GM21367 (cell line): Measurements from ENCODE around the gene DIO2.

ENCODE experiments used
- ATAC-seq: cut with Tn5 transposase; IDR thresholded peaks from one replicate; pipeline ENCODE4 v1.9.1; 2021; ENCODE audit not compliant: unreplicated experiment

Gene DIO2

DNA sequence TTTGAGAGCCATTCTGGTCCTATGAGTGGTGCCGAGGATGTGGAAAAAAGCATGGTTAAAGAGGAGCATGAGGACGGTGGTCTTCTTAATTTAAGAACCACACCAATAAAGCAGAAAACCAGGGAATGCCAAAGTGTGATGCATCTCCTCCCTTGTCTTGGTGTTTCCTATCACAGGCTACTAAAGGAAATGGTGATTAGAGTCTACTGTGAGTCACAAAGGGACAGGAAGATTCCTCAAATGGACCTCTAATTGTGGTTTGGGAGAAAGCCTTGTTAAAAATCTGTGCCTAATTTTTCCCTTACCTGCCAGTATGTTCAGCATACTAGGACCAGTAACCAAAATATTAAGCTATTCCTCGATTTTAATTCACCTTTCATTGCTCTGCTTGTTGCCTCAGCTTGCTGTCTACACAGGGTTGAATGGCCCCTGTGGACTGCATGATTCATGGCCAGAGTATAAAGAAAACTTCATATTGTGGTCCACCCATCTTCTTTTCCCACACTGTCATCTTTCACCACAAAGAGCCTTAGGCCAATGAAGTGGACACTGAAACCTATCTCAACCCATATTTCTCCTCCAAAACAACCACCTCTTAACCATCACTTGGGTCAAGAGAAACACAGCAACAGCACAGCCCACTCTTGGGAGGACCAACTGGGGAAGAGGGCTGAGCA, 38.8 kb downstream of the DIO2 start:
- ATAC-seq = no peak

DNA sequence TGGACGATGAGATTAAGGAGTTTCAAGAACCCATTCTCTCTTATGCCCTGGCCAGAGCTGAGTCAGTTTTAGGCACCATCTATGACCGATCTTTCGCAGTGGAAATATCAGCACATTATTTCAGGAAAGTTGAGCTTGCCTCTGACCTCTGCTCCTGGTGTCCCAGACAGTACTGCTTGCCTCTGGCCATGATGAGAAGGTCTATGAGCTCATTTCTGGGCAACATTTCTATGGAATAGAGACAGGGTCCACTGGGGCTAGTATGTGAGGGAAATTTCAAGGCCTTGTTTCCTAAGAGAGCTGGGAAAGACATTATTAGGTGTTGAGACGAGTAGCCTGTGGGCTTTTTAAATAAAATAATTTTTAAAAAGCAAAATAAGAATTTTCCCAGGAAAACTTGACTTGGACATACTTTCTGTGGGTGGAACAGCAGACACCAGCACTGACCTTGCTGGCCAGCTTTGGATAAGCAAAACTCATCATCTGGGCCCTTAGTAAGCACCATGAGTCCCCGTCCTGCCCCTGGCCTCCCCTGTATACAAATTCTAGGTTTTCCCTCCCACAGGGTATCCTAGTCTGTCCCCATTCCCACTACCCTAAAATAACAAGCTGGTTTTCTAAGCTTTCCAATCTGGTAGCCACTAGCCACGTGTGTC, 43.4 kb downstream of the DIO2 start:
- ATAC-seq = no peak

DNA sequence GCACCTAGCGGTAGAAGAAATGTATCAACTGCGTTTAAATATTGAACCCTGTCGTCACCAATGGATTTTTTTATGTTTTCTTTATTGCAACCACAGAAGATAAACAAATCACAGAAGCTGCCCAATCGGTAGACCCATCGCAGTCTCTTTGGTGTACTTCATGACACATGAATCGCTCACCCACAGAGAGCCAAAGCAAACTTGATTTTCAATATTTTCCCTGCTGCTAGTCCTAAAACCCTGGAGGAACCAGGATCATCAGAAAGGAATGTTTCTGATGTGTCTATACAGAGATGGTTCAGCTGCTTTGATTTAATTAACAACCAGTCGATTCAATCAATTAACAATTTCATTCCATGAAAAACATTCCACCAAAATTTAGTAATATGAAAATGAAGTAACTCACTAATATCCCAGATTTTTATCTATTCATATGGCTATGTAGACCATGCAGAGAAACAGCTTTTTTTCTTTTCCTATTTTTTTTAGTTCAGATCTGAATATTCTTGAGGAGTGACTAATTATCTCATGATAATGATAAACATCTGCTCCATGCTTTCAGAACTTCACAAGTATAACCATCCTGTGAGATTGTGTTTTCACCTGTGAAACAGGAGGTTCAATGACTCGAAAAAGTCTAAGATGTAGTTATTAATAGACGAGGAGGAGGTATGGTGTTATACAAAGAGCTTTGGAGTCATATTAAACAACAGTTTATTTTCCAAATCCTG, 46.1 kb downstream of the DIO2 start:
- no peak for ATAC-seq

DNA sequence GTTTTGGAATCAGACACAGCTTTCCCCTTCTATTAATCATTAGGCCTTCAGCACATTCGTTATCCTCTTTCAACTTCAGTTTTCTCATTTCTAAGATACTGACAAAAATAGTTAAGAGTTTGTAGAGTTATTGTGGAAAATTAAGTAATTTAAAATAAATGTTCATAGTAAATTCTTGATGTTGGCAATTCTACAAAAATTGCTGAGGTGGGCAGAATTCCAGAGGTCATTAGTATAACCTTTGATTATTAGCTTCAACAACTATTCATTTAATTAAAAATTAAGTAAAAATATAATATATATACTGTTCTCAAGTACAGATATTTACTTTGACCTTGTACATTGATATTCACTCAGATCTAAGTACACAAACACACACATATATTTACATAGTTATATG, 58.5 kb downstream of the DIO2 start:
- no peak for ATAC-seq

DNA sequence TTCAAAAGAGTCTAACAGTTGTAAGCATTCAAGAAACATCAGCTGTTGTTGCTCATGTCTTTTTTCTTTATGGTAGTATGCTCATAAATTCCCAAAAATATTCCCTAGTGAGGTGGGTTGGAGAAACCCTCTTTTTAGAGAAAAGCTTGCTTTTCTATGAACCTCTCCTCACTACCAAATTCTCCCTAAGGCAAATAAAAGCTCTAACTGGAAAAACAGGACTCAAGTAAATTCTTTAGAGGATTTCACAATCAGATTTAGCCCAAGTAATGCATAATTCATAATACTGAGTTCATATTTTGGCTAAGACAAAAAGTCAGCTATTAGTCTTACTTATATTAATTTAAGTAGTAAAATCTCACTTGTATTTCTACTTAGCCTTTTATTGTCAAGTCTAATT, 59.1 kb downstream of the DIO2 start:
- no peak for ATAC-seq

DNA sequence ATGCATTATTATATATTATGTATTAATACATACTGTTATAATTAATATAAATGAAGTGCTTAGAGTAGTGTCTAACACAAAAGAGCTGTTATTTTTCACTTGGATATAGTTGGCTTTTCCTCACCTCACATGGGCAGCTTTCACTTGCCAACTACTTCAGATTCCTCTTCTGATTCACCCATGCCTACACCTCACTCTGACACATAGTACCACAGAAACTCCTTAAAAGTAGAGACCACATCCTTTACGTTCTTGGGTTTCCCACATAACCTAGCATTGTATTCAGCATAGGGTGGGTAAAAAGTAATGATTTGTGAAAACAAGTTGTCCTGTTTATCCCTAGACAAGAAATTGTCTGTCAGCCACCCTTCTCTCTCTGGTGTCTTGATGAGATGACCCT, 61.0 kb downstream of the DIO2 start:
- no peak for ATAC-seq
